GM19035 (cell line): Measurements from ENCODE around the gene CELSR1.

ENCODE experiments used
- ATAC-seq: cut with Tn5 transposase; IDR thresholded peaks from one replicate; pipeline ENCODE4 v1.9.1; 2021; ENCODE audit not compliant: unreplicated experiment

The CELSR1 gene

GRCh38 chr22:46428602-46429324 is 108.7 kb downstream of the CELSR1 start:
- ATAC-seq = no peak

GRCh38 chr22:46428171-46428570 is 109.2 kb downstream of the CELSR1 start:
- no peak for ATAC-seq

DNA sequence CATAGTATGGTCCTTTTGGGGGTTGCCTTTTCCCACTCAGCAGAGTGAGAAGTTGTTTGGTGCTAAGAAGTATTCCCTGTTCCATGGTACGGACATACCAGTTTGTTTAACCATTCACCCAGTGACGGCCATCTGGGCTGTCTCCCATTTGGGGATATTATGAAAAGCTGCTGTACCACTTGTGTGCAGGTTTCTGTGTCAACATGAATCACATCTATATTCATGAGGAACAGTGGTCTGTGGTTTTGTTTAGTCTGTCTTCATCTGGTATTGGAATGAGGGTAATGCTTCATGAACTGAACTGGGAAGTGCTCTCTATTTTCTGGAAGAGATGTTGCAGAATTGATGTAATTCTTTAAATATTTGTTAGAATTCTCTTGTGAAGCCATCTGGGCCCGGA is 112.4 kb downstream of the CELSR1 start:
- ATAC-seq = no peak

DNA sequence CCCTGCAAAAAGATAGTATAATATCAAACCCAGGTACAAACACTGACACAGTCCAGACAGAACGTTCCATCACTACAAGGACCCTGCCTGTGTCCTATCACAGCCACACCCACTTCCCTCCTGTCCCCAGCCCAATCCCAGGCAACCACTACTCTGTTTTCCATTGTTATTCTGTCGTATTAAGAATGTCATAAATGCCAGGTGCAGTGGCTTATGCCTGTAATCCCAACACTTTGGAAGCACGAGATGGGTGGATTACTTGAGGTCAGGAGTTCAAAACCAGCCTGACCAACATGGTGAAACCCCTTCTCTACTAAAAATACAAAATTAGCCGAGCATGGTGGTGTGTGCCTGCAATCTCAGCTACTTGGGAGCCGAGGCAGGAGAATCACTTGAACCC is 112.9 kb downstream of the CELSR1 start:
- no peak for ATAC-seq

DNA sequence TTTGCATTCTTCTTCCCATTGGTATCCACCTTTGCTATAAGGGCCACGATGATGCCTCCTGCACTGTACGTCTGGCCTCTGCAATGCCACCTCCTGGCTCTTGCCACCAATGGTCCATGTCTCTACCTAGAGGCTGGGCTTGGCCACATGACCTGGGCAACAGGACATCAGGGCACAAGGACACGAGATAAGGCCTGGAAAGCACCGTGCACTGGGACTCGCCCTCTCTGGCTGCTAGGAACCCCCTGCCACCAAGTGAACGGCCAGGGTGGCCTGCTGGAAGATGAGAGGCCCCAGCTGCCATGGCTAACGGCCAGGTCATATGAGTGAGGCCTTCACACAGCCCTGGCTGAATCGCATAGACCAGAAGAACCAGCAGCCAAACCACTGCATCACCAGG is 114.5 kb downstream of the CELSR1 start:
- ATAC-seq = no peak

DNA sequence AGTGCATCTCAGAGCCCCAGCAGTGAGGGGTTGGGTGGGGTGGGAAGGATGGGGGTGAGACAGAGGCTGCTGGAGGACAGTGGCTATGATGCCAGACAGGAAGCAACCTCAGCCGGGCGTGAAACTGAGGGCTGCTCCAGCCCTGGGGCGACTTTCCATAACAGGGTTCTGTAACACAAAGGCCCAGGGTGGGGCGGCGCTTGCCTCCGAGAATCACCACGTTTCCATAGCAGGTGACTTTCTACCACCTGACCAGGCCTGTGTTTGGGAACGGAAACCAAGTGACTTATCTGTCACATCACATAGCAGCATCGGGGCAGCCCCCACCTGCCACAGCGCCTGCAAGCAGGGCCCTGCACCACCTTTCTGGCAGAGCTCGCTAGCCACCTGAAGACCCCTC is 116.2 kb downstream of the CELSR1 start:
- no peak for ATAC-seq

DNA sequence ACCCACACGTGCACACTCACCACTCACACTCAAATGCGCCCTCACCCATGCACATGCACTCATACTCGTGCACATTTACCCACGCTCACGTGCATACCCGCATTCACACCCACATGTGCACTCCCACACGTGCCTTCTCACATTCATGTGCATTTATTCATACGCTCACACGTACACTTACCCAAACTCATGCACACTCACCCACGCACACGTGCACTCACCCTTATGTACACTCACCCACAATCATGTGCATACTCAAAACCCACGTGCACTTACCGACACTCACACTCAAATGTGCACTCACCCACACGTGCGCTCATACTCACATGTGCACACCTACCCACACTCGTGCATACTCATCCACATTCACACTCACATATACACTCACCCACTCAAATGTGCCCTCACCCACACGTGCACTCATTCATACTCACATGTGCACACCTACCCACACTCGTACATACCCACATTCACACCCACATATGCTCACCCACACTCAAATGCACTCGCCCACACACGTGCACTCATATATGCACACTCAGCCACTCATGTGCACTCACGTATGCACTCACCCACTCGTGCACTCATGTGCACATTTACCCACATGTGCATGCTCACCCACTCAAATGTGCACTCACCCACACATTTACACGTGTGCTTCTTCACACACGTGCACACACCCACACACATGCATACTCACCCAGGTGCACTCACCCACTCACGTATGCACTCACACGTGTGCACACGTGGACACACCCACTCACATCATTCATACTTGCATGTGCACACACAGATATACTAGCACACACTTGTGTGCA is 117.5 kb downstream of the CELSR1 start:
- no peak for ATAC-seq

DNA sequence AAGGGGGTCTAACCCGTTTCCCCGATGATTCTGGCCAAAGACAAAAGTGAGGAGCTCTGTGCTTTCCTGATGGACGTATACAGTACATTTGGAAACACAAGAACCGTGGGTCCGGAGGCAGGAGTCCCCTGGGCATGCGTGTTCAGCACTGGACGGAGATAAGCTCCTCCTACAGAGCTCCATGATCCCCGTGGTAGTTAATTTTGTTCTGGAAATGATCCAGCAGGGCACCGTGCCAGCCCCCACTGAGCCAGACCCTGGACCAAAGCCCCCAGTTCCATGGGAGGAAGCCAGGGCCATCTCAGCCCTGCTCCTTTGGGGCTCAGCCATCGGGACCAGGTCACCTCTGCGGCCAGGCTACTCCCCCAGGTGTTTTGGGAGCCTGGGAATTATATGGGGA is 118.6 kb downstream of the CELSR1 start:
- ATAC-seq = no peak

DNA sequence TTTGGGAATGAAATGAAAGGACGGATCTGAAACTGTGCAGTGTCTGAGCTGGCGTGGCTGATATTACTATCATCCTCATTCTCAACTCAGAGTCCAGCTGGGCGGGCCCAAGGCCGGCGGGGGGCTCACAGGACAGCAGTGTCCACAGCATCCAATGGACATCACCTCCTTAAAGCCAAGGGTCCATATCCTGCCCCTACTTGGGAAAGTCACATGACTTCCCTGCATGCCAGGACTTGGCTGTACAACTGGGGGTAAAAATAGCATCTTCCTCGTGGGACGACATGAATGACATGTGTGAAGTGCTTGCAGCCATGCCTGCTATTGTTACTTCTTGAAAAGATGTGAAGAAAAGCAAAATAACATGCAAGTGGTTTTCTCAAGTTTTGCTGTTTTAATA is 119.7 kb downstream of the CELSR1 start:
- ATAC-seq = no peak

GRCh38 chr22:46416891-46417580 is 120.4 kb downstream of the CELSR1 start:
- no peak for ATAC-seq

DNA sequence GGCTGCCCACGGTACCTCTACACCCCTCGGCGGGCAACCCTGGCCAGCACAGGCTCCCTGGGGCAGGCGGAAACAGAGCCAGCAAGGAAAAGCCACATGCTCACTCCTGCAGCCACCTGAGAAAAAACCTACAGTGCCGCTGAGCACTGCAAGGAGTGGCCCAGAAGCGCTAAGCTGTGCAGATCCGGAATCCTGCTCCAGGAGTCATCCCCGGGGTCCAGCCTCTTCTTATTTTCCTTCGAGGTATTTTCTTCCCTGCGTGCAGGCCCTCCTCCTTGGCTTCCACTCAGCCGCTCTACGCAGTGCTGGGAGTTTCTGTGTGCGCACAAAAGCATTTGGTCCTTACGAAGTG is 120.9 kb downstream of the CELSR1 start:
- no peak for ATAC-seq

DNA sequence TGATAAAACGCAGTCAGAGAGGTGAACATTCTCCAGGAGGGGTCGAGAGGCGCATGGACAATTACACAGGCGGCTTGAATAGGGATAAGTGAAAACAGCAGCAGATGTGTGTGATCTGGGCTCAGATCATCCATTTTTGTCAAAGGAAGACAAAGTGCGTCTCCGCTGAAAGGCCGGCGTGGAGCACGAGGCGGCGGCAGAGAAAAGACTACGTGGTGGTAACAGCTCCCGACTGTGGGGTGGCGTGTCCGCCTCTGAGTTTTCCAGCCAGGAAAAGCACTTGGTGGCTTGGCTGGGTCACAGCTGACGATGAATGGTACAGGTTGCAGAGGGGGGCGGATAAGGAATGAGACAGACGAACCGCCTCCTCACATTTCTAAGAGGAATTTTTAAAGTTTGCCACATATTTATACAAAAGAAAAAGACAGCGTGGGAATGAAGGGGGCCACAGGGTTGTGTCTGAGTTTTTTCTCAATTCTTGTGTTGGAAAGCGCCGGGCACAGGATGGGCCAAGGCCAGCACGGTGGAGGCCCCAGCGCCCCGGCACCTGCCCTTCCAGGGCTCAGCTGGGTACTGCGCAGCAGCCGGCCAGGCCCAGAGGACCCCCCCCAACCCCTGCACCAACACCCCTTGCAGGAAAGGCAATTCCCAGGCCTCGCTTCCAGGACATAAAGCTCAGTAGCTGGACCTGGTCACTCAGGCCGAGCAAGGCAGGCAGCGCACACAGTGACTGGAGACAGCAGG is 121.5 kb downstream of the CELSR1 start:
- ATAC-seq = no peak

- ATAC-seq = no peak
Measured at GRCh38 chr22:46414704-46415103, 122.7 kb downstream of the CELSR1 start.

- ATAC-seq = no peak
Measured at GRCh38 chr22:46413725-46414379, 123.6 kb downstream of the CELSR1 start.

DNA sequence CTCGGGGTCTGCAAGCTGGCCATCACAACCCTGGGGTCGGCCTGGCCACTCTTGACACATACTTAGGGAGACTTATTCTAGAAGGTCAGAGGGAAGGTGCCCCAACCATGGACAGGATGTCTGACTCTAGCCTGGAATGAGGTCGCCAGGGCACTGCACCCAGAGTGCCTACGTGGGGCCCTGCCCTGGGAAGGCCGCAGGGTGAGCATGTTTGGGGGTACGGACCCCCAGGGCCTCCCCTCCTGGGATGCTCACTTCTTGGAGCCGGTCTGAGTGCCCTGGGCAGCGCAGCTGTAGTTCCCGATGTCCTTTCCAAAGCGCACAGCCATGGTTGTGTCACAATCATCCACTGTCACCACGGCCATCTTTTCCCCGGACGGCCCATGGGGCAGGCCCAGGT is 126.1 kb downstream of the CELSR1 start:
- no peak for ATAC-seq

GRCh38 chr22:46410291-46410808 is 127.1 kb downstream of the CELSR1 start:
- no peak for ATAC-seq

- ATAC-seq = no peak
Measured at GRCh38 chr22:46409631-46410210, 127.7 kb downstream of the CELSR1 start.

GRCh38 chr22:46408568-46409506 is 128.6 kb downstream of the CELSR1 start:
- ATAC-seq = no peak

GRCh38 chr22:46407748-46408147 is 129.7 kb downstream of the CELSR1 start:
- no peak for ATAC-seq
